ENCODE data around the gene FIGNL1.

Gene FIGNL1

DNA sequence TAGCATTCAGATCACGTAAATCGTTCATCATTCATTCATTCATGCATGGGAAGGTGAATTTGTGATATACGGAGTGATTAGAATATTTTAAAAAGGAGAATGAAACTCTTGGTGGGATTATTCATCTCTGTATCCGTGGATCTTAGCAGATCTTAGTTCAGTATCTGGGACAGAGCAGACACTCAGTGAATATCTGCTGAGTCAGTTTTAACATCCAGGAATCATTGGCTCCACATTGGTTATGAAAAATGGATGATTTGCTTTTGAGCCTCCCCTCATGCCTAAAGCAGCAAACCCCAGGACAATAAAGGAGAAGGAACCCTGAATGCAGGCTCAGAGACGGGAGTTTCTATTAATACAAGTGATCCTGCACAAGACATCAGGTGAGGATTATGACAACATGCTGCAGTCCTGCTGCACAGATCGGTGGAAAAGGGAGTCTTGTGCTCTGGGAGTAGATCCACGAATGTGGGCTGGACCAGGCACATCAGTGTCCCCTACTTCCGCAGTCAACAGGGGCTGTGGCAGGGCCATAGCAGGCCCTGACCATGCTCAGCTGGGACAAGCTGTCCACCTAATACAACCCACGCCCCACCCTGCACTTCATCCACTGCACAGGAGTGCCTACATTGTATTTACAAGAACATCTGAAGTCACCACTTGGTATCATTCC, 26.9 kb upstream of the FIGNL1 start:
- H3K4me3 ChIP-seq (replicated peaks; ENCODE audit: insufficient read depth, low read length) = no peak overlapping the region
- no peak for TF ChIP-seq POLR2AphosphoS5 (IDR thresholded peaks at IDR 0.05; ENCODE audit: low read depth)
- TF ChIP-seq, protein P1, sequence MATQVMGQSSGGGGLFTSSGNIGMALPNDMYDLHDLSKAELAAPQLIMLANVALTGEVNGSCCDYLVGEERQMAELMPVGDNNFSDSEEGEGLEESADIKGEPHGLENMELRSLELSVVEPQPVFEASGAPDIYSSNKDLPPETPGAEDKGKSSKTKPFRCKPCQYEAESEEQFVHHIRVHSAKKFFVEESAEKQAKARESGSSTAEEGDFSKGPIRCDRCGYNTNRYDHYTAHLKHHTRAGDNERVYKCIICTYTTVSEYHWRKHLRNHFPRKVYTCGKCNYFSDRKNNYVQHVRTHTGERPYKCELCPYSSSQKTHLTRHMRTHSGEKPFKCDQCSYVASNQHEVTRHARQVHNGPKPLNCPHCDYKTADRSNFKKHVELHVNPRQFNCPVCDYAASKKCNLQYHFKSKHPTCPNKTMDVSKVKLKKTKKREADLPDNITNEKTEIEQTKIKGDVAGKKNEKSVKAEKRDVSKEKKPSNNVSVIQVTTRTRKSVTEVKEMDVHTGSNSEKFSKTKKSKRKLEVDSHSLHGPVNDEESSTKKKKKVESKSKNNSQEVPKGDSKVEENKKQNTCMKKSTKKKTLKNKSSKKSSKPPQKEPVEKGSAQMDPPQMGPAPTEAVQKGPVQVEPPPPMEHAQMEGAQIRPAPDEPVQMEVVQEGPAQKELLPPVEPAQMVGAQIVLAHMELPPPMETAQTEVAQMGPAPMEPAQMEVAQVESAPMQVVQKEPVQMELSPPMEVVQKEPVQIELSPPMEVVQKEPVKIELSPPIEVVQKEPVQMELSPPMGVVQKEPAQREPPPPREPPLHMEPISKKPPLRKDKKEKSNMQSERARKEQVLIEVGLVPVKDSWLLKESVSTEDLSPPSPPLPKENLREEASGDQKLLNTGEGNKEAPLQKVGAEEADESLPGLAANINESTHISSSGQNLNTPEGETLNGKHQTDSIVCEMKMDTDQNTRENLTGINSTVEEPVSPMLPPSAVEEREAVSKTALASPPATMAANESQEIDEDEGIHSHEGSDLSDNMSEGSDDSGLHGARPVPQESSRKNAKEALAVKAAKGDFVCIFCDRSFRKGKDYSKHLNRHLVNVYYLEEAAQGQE (IDR thresholded peaks at IDR 0.05; ENCODE audit: insufficient replicate concordance, low read depth) = no peak
- TF ChIP-seq, protein P2, sequence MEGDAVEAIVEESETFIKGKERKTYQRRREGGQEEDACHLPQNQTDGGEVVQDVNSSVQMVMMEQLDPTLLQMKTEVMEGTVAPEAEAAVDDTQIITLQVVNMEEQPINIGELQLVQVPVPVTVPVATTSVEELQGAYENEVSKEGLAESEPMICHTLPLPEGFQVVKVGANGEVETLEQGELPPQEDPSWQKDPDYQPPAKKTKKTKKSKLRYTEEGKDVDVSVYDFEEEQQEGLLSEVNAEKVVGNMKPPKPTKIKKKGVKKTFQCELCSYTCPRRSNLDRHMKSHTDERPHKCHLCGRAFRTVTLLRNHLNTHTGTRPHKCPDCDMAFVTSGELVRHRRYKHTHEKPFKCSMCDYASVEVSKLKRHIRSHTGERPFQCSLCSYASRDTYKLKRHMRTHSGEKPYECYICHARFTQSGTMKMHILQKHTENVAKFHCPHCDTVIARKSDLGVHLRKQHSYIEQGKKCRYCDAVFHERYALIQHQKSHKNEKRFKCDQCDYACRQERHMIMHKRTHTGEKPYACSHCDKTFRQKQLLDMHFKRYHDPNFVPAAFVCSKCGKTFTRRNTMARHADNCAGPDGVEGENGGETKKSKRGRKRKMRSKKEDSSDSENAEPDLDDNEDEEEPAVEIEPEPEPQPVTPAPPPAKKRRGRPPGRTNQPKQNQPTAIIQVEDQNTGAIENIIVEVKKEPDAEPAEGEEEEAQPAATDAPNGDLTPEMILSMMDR (IDR thresholded peaks at IDR 0.05; ENCODE audit: insufficient read depth, low read length) = no peak
- TF ChIP-seq SPI1 (IDR thresholded peaks at IDR 0.05; ENCODE audit: borderline replicate concordance, low read depth) = no peak
- no peak for TF ChIP-seq GABPA (IDR thresholded peaks at IDR 0.05; ENCODE audit: low read depth)

DNA sequence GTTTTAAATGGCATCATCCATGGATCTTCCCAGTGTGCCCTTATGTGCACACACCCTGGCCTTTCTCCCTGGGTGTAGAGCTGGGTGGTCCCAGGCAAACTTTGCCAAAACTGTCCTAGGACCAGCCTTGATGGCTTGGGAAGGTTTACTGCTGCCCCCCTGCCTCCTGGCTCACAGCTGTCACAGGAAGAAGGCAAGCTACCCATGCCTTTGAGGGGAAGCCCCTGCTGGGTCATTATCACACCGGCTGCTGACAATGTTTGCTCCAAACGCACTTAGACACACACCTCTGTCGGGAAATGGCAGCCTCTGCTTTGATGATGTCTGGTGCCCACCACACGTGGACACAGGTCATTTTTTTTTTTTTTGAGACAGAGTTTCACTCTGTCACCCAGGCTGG, 25.2 kb upstream of the FIGNL1 start:
- no peak overlapping the region for H3K4me3 ChIP-seq (replicated peaks; ENCODE audit: insufficient read depth, low read length)
- H3K27me3 ChIP-seq (ENCODE audit: insufficient read depth, poor library complexity, severe bottlenecking) = peaks cover 3% of the 10 kb centered on the region
- DNase-seq (ENCODE audit: low read depth in 1 of 2, low spot score in 1 of 2) = no peak
- H3K27ac ChIP-seq (replicated peaks) = no peak overlapping the region
- TF ChIP-seq POLR2AphosphoS5 (IDR thresholded peaks at IDR 0.05; ENCODE audit: low read depth) (no peak), GABPA (IDR thresholded peaks at IDR 0.05; ENCODE audit: low read depth) (no peak), SPI1 (IDR thresholded peaks at IDR 0.05; ENCODE audit: borderline replicate concordance, low read depth) (no peak)
- TF ChIP-seq, protein P2 (IDR thresholded peaks at IDR 0.05; ENCODE audit: insufficient read depth, low read length) = no peak
- TF ChIP-seq, protein P1 (IDR thresholded peaks at IDR 0.05; ENCODE audit: insufficient replicate concordance, low read depth) = no peak

More for the DNA sequence above, 26.9 kb upstream of the FIGNL1 start:
- no peak for DNase-seq (ENCODE audit: low read depth in 1 of 2, low spot score in 1 of 2)
- peaks cover 3% of the 10 kb centered on the region for H3K27me3 ChIP-seq (ENCODE audit: insufficient read depth, poor library complexity, severe bottlenecking)
- no peak overlapping the region for H3K27ac ChIP-seq (replicated peaks)

DNA sequence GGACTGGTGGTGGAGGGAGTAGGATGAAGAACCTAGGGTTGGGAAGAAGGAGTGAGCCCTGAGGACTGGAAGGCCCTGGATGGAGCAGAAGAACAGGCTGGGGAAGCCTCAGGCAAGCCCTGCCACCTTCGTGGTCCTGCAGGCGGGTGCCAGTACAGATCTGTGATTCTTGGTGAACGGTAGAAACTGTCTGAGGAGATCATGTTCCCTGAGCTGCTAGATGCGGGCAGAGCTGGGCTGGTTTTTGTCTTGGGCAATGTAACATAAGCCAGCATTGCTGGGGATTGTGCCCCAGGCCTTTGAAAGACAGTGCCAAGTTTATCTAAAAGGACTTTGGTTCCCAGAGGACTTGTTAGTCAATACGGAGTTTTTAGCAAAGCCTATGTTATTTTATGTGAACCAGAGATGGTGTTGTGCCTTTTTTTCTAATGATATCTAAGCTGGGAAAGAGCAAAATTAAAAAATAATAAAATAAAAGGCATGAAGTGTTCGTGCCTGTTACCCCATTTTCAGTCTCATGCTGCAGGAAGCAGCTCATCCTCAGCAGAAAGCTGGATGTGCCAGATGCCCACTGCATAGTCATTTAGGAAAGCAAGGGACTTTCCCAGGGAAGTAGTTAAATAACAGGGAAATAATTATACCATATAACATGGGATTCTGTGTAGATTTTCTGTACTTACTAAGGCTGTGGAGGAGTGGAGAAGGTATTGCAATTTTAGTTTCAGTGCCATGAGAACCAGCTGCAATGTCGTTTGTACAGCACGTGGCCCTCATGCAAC, 24.4 kb upstream of the FIGNL1 start:
- TF ChIP-seq, protein P2 (IDR thresholded peaks at IDR 0.05; ENCODE audit: insufficient read depth, low read length) = no peak
- TF ChIP-seq, protein P1 (IDR thresholded peaks at IDR 0.05; ENCODE audit: insufficient replicate concordance, low read depth) = no peak
- TF ChIP-seq SPI1 (IDR thresholded peaks at IDR 0.05; ENCODE audit: borderline replicate concordance, low read depth) (no peak), GABPA (IDR thresholded peaks at IDR 0.05; ENCODE audit: low read depth) (no peak), POLR2AphosphoS5 (IDR thresholded peaks at IDR 0.05; ENCODE audit: low read depth) (no peak)
- Histone ChIP-seq H3K27me3 (ENCODE audit: insufficient read depth, poor library complexity, severe bottlenecking) (peaks cover 3% of the 10 kb centered on the region), H3K27ac (replicated peaks) (no peak overlapping the region), H3K4me3 (replicated peaks; ENCODE audit: insufficient read depth, low read length) (no peak overlapping the region)
- no peak for DNase-seq (ENCODE audit: low read depth in 1 of 2, low spot score in 1 of 2)

Data from HL-60 (cell line).